Measurements from ENCODE around the gene ERI3. TPM values are rescaled to one million over a fixed set of nuclear protein-coding genes. Genes with fewer than 3 reads are reported as not detected.

Gene ERI3
- total RNA-seq, 1 experiment from 2014 or later = 71.4 TPM

DNA sequence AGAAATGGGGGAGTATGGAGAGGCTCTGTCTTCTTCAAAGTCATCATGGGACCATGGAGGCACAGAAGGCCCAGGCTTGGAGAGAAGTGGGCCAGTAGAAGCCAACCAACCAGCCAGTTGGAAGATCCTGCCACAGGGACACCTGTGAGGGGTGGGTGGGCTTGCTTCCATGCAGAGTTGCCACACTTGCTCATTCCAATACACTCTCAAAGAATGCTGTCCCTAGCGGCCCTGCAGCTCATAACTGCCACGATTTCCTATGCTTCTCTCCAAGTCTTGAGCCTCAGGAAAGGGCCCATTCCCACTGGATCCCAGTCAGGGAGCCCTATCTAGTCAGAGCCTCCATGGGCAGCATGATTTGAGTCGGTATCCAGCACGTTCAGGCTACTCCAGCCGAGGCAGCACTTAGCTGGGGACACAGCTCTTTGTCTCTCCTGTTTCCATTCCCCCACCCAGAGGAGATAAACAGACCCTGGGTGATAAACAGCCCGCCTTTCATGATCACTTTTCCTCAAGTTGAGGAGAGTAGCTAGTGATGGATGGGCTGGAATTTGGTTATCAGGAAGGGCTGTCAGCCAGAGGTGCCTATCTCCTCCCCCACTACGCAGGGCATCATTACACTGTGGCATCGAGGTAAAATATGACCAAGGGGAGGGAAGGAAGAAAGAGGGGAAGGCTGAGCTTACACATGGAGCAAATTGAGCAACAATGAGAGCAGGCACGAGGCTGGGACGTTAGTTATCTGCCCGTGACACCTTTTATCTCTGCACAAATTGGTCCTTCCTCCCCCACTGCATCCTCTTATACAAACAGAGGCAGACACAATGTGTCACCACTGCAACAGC, 64.6 kb downstream of the ERI3 start:
- TF ChIP-seq, protein P1, sequence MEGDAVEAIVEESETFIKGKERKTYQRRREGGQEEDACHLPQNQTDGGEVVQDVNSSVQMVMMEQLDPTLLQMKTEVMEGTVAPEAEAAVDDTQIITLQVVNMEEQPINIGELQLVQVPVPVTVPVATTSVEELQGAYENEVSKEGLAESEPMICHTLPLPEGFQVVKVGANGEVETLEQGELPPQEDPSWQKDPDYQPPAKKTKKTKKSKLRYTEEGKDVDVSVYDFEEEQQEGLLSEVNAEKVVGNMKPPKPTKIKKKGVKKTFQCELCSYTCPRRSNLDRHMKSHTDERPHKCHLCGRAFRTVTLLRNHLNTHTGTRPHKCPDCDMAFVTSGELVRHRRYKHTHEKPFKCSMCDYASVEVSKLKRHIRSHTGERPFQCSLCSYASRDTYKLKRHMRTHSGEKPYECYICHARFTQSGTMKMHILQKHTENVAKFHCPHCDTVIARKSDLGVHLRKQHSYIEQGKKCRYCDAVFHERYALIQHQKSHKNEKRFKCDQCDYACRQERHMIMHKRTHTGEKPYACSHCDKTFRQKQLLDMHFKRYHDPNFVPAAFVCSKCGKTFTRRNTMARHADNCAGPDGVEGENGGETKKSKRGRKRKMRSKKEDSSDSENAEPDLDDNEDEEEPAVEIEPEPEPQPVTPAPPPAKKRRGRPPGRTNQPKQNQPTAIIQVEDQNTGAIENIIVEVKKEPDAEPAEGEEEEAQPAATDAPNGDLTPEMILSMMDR (IDR thresholded peaks at IDR 0.05; ENCODE audit: unreplicated experiment) = no peak
- H3K9me3 Mint-ChIP-seq (ENCODE audit: low read depth, unreplicated experiment) = no peaks in the 10 kb centered on the region
- no TSS peak for BruUV-seq (replicated peaks)
- no peaks in the 10 kb centered on the region for H3K27me3 Mint-ChIP-seq (ENCODE audit: unreplicated experiment)
- H3K27ac Mint-ChIP-seq (ENCODE audit: unreplicated experiment) = no peak overlapping the region
- CTCF ChIA-PET = interaction anchor here (0.7 kb wide), 1 partner anchor 73 kb away, joined by 3 read pairs; no protein-coding TSS in a partner anchor
- no peaks in the 10 kb centered on the region for H3K4me1 Mint-ChIP-seq (ENCODE audit: low read depth, unreplicated experiment)
- intact Hi-C loops (cut with micrococcal nuclease; ENCODE audit: unreplicated experiment) = no loop called here
- no peak for DNase-seq
- no peaks in the 10 kb centered on the region for H3K36me3 Mint-ChIP-seq (ENCODE audit: insufficient read depth, unreplicated experiment)
- H3K4me3 Mint-ChIP-seq (ENCODE audit: low read depth, unreplicated experiment) = no peak overlapping the region

DNA sequence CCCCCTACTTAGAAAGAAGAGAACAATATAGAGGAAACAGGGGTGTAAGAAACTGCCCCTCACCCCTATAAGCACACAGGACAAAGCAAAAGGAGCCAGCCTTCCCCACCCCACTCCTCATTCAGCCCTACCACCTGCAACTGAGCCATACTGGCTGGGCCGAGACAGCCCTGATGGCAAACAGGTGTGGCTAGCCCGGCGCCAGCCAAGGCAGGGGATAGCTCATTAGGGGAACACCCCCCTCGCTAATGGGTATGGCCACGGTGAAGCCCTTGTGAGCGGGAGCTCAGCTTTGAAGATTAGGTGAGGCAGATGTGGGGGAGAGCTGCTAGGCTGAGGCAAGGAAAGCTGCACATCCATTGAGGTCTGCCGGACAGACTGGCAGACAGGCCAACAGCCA, 65.5 kb downstream of the ERI3 start:
- Mint-ChIP-seq H3K36me3 (ENCODE audit: insufficient read depth, unreplicated experiment) (no peaks in the 10 kb centered on the region), H3K27me3 (ENCODE audit: unreplicated experiment) (no peaks in the 10 kb centered on the region), H3K4me3 (ENCODE audit: low read depth, unreplicated experiment) (no peak overlapping the region), H3K27ac (ENCODE audit: unreplicated experiment) (no peak overlapping the region), H3K9me3 (ENCODE audit: low read depth, unreplicated experiment) (no peaks in the 10 kb centered on the region), H3K4me1 (ENCODE audit: low read depth, unreplicated experiment) (no peaks in the 10 kb centered on the region)
- TF ChIP-seq, protein P1 (IDR thresholded peaks at IDR 0.05; ENCODE audit: unreplicated experiment) = no peak
- DNase-seq = no peak
- intact Hi-C loops (cut with micrococcal nuclease; ENCODE audit: unreplicated experiment) = no loop called here
- CTCF ChIA-PET = no interaction called here
- no TSS peak for BruUV-seq (replicated peaks)

DNA sequence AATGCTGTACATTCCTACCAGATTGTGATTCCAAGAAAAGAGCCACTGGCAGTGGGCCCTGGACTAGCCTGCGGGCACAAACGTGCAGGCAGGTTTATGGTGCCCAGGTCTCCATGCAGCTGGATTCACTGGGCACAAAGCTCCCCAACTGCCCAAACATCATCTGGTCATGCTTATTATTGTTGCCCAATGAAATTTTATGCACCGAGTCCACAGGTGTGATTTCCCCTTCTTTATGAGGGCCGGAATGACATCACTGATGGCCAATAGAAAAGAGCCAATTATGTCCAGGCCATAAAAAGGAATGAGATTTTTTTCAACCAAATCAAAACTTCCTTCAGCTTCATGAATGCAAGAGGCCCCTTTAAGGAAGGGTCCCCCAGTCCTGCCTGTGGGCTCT, 66.2 kb downstream of the ERI3 start:
- DNase-seq = no peak
- intact Hi-C loops (cut with micrococcal nuclease; ENCODE audit: unreplicated experiment) = no loop called here
- Mint-ChIP-seq H3K9me3 (ENCODE audit: low read depth, unreplicated experiment) (no peaks in the 10 kb centered on the region), H3K4me1 (ENCODE audit: low read depth, unreplicated experiment) (peaks cover 3% of the 10 kb centered on the region), H3K27me3 (ENCODE audit: unreplicated experiment) (no peaks in the 10 kb centered on the region), H3K4me3 (ENCODE audit: low read depth, unreplicated experiment) (no peak overlapping the region), H3K36me3 (ENCODE audit: insufficient read depth, unreplicated experiment) (no peaks in the 10 kb centered on the region), H3K27ac (ENCODE audit: unreplicated experiment) (no peak overlapping the region)
- CTCF ChIA-PET = no interaction called here
- TF ChIP-seq, protein P1 (IDR thresholded peaks at IDR 0.05; ENCODE audit: unreplicated experiment) = no peak
- no TSS peak for BruUV-seq (replicated peaks)

DNA sequence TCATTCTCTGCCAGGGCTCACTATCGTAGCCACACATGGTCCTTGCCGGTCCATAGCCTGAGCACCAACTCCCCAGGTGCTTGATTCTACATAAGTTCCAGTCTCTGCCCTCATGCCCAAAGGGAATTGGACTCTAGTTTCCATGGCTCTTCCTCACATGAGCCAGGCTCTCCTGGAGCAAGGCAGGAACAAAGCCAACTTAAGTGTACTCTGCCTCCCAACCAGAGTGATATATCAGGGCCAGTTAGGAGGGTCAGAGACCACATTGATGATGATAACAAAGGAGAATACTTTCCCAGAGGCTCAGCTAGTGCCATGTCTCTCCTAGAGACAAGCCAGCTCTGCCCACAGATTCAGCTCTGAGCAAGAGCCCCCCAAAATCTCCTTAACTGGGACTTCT, 70.9 kb downstream of the ERI3 start:
- H3K4me1 Mint-ChIP-seq (ENCODE audit: low read depth, unreplicated experiment) = peaks cover 12% of the 10 kb centered on the region
- no peaks in the 10 kb centered on the region for H3K9me3 Mint-ChIP-seq (ENCODE audit: low read depth, unreplicated experiment)
- TF ChIP-seq, protein P1 (IDR thresholded peaks at IDR 0.05; ENCODE audit: unreplicated experiment) = no peak
- H3K27ac Mint-ChIP-seq (ENCODE audit: unreplicated experiment) = no peak overlapping the region
- BruUV-seq (replicated peaks) = no TSS peak
- CTCF ChIA-PET = no interaction called here
- no peak overlapping the region for H3K4me3 Mint-ChIP-seq (ENCODE audit: low read depth, unreplicated experiment)
- no peak for DNase-seq
- H3K27me3 Mint-ChIP-seq (ENCODE audit: unreplicated experiment) = no peaks in the 10 kb centered on the region
- intact Hi-C loops (cut with micrococcal nuclease; ENCODE audit: unreplicated experiment) = no loop called here
- H3K36me3 Mint-ChIP-seq (ENCODE audit: insufficient read depth, unreplicated experiment) = no peaks in the 10 kb centered on the region
